Measurements from ENCODE around the gene VDAC2.

- TF ChIP-seq EZH2 (IDR thresholded peaks at IDR 0.05; ENCODE audit: insufficient read depth, poor library complexity, severe bottlenecking) (no peak), EZH2phosphoT487 (IDR thresholded peaks at IDR 0.05; ENCODE audit: insufficient read depth, low read depth) (no peak)
These were observed 553 bp downstream of the VDAC2 start for GRCh38 chr10:75211007-75211691.
